Esophagus muscularis mucosa (tissue), 4 donors: ENCODE data around the gene ATF3. TPM values are rescaled to one million over a fixed set of nuclear protein-coding genes. Genes with fewer than 3 reads are reported as not detected.

Experiments
- DNase-seq: peaks from one replicate; pipeline ENCODE4 v3.0.0-alpha.2; 2017; ENCODE audit errors: extremely low spot score
- H3K27ac ChIP-seq, 4 donors: fragments of 200-600 bp; sonication (generic); replicated peaks in 1 of 4; 1 replicate in 3 of 4; 2 replicates in 1 of 4; pipeline ENCODE4 v1.5.1; 2016 to 2019; ENCODE audit warnings: mild to moderate bottlenecking in 1 of 4
- H3K27me3 ChIP-seq, 4 donors: fragments of 200-600 bp; sonication (generic); one replicate each; pipeline versions ENCODE4 v1.5.1 to v1.6.0; 2016 to 2019
- H3K36me3 ChIP-seq, 4 donors: fragments of 200-600 bp; sonication (generic); one replicate each; pipeline ENCODE4 v1.5.1; 2016 to 2019
- H3K4me1 ChIP-seq, 4 donors: fragments of 200-600 bp; sonication (generic); one replicate each; pipeline ENCODE4 v1.5.1; 2016 to 2019
- H3K4me3 ChIP-seq, 4 donors: fragments of 200-600 bp; sonication (generic); 1 replicate in 2 of 4; 2 replicates in 2 of 4; pipeline ENCODE4 v1.5.1; 2016 to 2019; ENCODE audit warnings: mild to moderate bottlenecking in 4 of 4, moderate library complexity in 1 of 4
- H3K9me3 ChIP-seq, 4 donors: fragments of 200-600 bp; sonication (generic); 1 replicate in 3 of 4; 2 replicates in 1 of 4; pipeline ENCODE4 v1.5.1; 2016 to 2019
- EP300 ChIP-seq: sonication (generic); formaldehyde crosslinking; IDR thresholded peaks from one replicate; pipeline ENCODE4 v1.6.1; 2017; ENCODE audit warnings: antibody characterized with exemption
- POLR2A ChIP-seq: fragments of 450-650 bp; IDR thresholded peaks from one replicate; pipeline ENCODE4 v1.6.1; 2017; ENCODE audit warnings: antibody characterized with exemption, moderate library complexity, mild to moderate bottlenecking, low read depth
- POLR2AphosphoS5 ChIP-seq, 2 donors: sonication (generic); formaldehyde crosslinking; IDR thresholded peaks; one replicate each; pipeline ENCODE4 v1.6.1; 2017; ENCODE audit warnings: antibody characterized with exemption in 2 of 2
- WGBS: methylation state at CpG from one replicate; pipeline ENCODE4 v1.1.5; 2018; 5-methylcytosine and 5-hydroxymethylcytosine counted together
- intact Hi-C: fragments of 100-400 bp; cut with DNase I; formaldehyde crosslinking; loops from one replicate; pipeline ENCODE4 v1.15.1; 2023
- total RNA-seq, 4 donors: library from RNA; depleted of rRNA; stranded (reverse); fragments of >200 nt; gene quantifications; one replicate each; pipeline versions ENCODE4 v1.1.0 to v1.2.1, GENCODE V29; 2016
- TF ChIP-seq, protein P1 (sequence below), 3 experiments: fragments of 200-600 bp in 2 of 3; fragments of 450-650 bp in 1 of 3; sonication (generic) in 2 of 3; IDR thresholded peaks; one replicate each; pipeline ENCODE4 v1.5.1; 2017 to 2019; ENCODE audit warnings: antibody characterized with exemption in 3 of 3, mild to moderate bottlenecking in 2 of 3, moderate library complexity in 1 of 3

ATF3 gene
- total RNA-seq, 4 donors from 2014 or later, result 2.9 to 29.7 (median 3.7) TPM

DNA sequence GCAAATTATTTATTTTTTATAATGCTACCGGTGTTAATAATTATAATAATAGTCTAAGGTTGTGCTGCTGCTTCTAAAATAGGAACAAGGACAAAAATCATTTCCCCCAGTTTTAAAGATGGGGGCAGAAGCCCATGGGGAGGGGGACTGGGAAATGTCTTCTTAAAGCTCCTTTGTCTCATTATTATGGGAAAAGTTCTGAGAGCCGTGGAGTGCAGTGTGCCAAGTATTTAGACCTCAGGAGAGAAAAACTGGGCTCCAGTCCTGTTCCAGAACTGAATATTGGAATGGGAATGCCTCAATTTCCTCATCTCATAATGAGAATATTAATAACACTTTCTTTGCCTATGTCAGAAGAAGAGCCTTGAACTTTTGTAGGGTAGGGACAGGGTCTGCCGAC lies 40.9 kb upstream of the ATF3 start:
- no peaks in the 10 kb centered on the region for H3K27me3 ChIP-seq
- no peaks in the 10 kb centered on the region for H3K36me3 ChIP-seq
- 53% methylated on average over 3 of the region's 3 CpGs for WGBS
- peaks cover 0 to 3% (median 0%) of the 10 kb centered on the region in 4 donors for H3K9me3 ChIP-seq
- peak overlapping the region; percentile 75 to 84 (median 80) for H3K27ac ChIP-seq
- H3K4me1 ChIP-seq, result peaks cover 9 to 19% (median 16%) of the 10 kb centered on the region in 4 donors
- peak overlapping the region in 3 of 4 donors; percentile 52 to 62 (median 59) for H3K4me3 ChIP-seq
- no peak for DNase-seq
- TF ChIP-seq, protein P1, sequence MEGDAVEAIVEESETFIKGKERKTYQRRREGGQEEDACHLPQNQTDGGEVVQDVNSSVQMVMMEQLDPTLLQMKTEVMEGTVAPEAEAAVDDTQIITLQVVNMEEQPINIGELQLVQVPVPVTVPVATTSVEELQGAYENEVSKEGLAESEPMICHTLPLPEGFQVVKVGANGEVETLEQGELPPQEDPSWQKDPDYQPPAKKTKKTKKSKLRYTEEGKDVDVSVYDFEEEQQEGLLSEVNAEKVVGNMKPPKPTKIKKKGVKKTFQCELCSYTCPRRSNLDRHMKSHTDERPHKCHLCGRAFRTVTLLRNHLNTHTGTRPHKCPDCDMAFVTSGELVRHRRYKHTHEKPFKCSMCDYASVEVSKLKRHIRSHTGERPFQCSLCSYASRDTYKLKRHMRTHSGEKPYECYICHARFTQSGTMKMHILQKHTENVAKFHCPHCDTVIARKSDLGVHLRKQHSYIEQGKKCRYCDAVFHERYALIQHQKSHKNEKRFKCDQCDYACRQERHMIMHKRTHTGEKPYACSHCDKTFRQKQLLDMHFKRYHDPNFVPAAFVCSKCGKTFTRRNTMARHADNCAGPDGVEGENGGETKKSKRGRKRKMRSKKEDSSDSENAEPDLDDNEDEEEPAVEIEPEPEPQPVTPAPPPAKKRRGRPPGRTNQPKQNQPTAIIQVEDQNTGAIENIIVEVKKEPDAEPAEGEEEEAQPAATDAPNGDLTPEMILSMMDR (IDR thresholded peaks at IDR 0.05), result no peak
- TF ChIP-seq EP300 (no peak), POLR2A (no peak)
- intact Hi-C loops, result loop anchor here (5.0 kb wide), 1 partner anchor 40 kb away; the partner anchor contains the start of gene ATF3

- intact Hi-C loops, result loop anchor here (5.0 kb wide), 1 partner anchor 38 kb away; the partner anchor contains the start of gene ATF3
- Histone ChIP-seq H3K4me3 (no peak overlapping the region), H3K27me3 (no peaks in the 10 kb centered on the region), H3K27ac (no peak overlapping the region), H3K4me1 (peaks cover 9 to 19% (median 16%) of the 10 kb centered on the region in 4 donors), H3K9me3 (no peaks in the 10 kb centered on the region), H3K36me3 (no peaks in the 10 kb centered on the region)
- DNase-seq, result no peak
- 87% methylated on average over 5 of the region's 5 CpGs for WGBS
- TF ChIP-seq POLR2AphosphoS5 (IDR thresholded peaks at IDR 0.05) (no peak), EP300 (no peak), POLR2A (no peak)
- TF ChIP-seq, protein P1 (IDR thresholded peaks at IDR 0.05), result no peak
These were observed 39.5 kb upstream of the ATF3 start for GRCh38 chr1:212568978-212569537.

DNA sequence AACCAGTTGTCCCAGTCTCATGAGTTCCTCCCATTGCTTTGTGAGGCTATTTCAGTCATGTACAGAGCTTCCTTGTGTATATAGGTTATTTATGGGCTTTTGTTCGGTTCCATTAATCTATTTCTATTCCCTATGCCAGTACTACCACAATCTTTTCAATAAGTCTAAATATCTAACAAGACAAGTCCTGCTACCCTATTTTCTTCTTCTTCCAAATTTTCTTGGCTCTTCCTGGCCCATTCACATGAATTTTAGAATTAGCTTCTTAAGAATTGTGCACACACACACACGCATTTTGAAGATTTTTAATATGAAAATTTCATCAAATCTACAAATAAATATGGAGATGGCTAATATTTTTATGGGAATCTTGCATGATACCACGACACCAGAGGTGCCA lies 33.8 kb upstream of the ATF3 start:
- intact Hi-C loops, result no loop called here
- DNase-seq, result no peak
- 94% methylated on average over 3 of the region's 3 CpGs for WGBS
- TF ChIP-seq, protein P1 (IDR thresholded peaks at IDR 0.05), result no peak
- TF ChIP-seq POLR2AphosphoS5 (IDR thresholded peaks at IDR 0.05) (no peak), POLR2A (no peak), EP300 (no peak)
- Histone ChIP-seq H3K9me3 (no peaks in the 10 kb centered on the region), H3K27ac (no peak overlapping the region), H3K36me3 (no peaks in the 10 kb centered on the region), H3K27me3 (no peaks in the 10 kb centered on the region), H3K4me1 (no peaks in the 10 kb centered on the region), H3K4me3 (no peak overlapping the region)

GRCh38 chr1:212575333-212575732 lies 33.2 kb upstream of the ATF3 start:
- no peak overlapping the region for H3K4me3 ChIP-seq
- no peaks in the 10 kb centered on the region for H3K4me1 ChIP-seq
- no peaks in the 10 kb centered on the region for H3K27me3 ChIP-seq
- DNase-seq, result no peak
- intact Hi-C loops, result no loop called here
- 93% methylated on average over 2 of the region's 2 CpGs for WGBS
- no peaks in the 10 kb centered on the region for H3K9me3 ChIP-seq
- H3K36me3 ChIP-seq, result no peaks in the 10 kb centered on the region
- TF ChIP-seq POLR2AphosphoS5 (IDR thresholded peaks at IDR 0.05), result no peak
- TF ChIP-seq, protein P1 (IDR thresholded peaks at IDR 0.05), result no peak
- TF ChIP-seq POLR2A, result no peak
- H3K27ac ChIP-seq, result no peak overlapping the region

- Histone ChIP-seq H3K4me3 (no peak overlapping the region), H3K27me3 (no peaks in the 10 kb centered on the region), H3K9me3 (no peaks in the 10 kb centered on the region), H3K36me3 (no peaks in the 10 kb centered on the region), H3K4me1 (no peaks in the 10 kb centered on the region), H3K27ac (no peak overlapping the region)
- no peak for DNase-seq
- WGBS, result 81% methylated on average over 1 of the region's 1 CpG
- intact Hi-C loops, result no loop called here
- TF ChIP-seq, protein P1 (IDR thresholded peaks at IDR 0.05), result no peak
- TF ChIP-seq EP300 (no peak), POLR2A (no peak)
These were observed 30.5 kb upstream of the ATF3 start for GRCh38 chr1:212578041-212578440.
